ENCODE results near the gene NSD2. TPM values are rescaled to one million over a fixed set of nuclear protein-coding genes. Genes with fewer than 3 reads are reported as not detected.

The NSD2 gene
- total RNA-seq, 4 donors from 2014 or later, result 25.3 to 46.7 (median 27.4) TPM

DNA sequence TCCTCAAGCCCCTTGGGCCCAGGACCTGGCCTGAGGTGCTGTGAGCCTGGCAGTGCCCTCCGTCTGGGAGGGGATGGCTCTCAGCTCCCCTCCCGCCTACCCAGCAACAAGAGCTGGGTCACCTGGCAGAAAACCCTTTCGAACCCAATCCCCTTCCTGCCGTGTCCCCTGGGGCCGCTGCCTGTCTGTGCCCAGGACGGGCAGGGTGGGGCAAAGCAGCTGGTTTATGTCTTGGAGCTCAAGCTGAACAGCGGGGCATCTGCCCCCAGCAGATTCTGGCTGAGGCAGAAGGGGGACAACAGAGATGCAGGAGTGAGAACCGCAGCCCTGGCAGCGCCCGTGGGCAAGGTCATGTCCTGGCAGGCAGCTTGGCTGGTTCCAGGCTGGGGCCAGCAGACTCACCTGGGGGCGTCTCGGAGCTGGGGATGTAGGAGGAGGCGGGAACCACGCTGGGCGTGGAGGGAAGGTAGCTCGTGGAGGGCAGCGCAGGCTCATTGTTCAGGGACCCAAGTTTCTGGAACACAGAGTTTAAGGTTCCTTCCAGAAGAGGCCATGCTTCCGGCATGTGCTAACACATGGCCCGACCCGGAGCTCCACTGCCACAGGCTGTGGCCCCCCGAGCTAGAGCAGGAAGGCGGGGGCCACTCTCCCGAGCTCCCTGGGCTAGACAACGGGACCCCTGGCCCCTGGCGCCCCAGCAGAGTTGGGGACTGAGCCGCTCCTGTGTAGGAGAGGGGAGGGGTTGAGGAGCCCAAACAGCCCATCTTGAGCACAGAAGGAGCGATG, 113.4 kb downstream of the NSD2 start:
- H3K4me3 ChIP-seq, result no peak overlapping the region
- TF ChIP-seq EP300 (IDR thresholded peaks at IDR 0.05) (no peak), POLR2A (IDR thresholded peaks at IDR 0.05) (no peak), POLR2AphosphoS5 (IDR thresholded peaks at IDR 0.05) (no peak)
- TF ChIP-seq, protein P1, sequence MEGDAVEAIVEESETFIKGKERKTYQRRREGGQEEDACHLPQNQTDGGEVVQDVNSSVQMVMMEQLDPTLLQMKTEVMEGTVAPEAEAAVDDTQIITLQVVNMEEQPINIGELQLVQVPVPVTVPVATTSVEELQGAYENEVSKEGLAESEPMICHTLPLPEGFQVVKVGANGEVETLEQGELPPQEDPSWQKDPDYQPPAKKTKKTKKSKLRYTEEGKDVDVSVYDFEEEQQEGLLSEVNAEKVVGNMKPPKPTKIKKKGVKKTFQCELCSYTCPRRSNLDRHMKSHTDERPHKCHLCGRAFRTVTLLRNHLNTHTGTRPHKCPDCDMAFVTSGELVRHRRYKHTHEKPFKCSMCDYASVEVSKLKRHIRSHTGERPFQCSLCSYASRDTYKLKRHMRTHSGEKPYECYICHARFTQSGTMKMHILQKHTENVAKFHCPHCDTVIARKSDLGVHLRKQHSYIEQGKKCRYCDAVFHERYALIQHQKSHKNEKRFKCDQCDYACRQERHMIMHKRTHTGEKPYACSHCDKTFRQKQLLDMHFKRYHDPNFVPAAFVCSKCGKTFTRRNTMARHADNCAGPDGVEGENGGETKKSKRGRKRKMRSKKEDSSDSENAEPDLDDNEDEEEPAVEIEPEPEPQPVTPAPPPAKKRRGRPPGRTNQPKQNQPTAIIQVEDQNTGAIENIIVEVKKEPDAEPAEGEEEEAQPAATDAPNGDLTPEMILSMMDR (IDR thresholded peaks at IDR 0.05), result no peak
- H3K36me3 ChIP-seq, result peaks cover 96% of the 10 kb centered on the region
- H3K27me3 ChIP-seq, result no peaks in the 10 kb centered on the region
- peak in 1 of 2 donors; percentile 78 for DNase-seq (ENCODE audit: low spot score in 2 of 2)
- H3K9me3 ChIP-seq, result no peaks in the 10 kb centered on the region
- 70% methylated on average over 22 of the region's 27 CpGs for WGBS
- no peak overlapping the region for H3K27ac ChIP-seq
- no peaks in the 10 kb centered on the region for H3K4me1 ChIP-seq

DNA sequence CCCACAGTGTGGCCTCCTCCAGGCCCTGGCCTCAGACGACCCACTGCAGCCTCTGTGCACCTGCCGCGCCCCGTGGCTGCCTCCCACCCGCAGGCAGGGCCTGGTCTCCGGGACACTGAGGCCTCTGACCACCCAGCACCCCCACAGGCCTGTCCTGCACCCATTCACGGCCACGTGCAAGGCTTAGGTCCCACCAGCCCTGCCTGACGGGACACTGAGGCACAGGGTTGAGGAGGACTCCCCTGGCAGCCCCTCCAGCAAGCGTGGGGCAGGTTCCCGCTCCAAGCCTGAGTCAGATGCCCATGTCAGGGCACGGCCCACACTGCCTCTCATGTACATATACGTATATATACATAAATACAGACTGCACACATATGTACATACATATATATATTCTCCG, 114.1 kb downstream of the NSD2 start:
- Histone ChIP-seq H3K27ac (no peak overlapping the region), H3K4me3 (no peak overlapping the region), H3K36me3 (peaks cover 96% of the 10 kb centered on the region), H3K9me3 (no peaks in the 10 kb centered on the region), H3K4me1 (no peaks in the 10 kb centered on the region), H3K27me3 (no peaks in the 10 kb centered on the region)
- peak in 1 of 2 donors; percentile 67 for DNase-seq (ENCODE audit: low spot score in 2 of 2)
- TF ChIP-seq POLR2AphosphoS5 (IDR thresholded peaks at IDR 0.05), result no peak
- TF ChIP-seq, protein P1 (IDR thresholded peaks at IDR 0.05), result no peak
- 89% methylated on average over 6 of the region's 14 CpGs for WGBS

DNA sequence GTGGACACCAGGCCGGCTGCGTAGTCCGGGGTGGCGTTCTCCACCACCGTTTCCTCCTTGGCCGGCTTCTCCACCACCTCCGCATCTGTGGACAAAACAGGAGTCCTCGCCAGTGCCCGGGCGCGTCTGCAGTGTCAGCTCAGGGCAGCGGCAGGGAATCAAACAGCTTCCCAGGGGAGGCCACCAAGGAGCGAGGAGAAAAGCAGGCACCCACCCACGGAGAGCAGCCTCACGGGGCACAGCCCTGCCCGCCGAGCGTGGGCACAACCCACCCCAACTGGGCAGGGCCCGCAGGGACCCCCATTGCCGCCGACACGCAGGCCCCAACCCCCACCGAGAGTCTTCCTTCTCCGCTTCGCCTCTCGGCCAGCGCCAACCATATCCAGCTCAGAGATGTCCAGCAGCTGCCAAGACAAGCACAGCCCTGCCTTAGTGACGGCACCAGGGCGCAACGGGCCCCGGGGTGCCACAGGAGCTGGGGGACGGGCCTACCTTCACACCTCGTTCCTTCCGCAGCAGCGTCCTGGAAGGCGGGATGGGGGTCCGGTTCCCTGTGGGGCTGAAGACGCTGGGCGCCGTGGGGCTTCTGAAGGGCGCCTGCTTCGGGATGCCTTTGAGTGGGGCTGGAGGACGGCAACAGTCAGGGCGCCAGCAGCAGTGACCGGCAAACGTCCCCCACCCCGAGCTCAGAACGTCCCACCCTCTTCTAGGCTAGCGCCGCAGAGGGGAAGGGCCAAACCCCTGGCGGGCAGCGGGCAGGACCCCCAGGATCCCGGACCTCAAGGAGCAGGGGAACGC, 114.8 kb downstream of the NSD2 start:
- TF ChIP-seq, protein P1 (IDR thresholded peaks at IDR 0.05), result no peak
- TF ChIP-seq POLR2AphosphoS5 (IDR thresholded peaks at IDR 0.05) (no peak), EP300 (IDR thresholded peaks at IDR 0.05) (no peak), POLR2A (IDR thresholded peaks at IDR 0.05) (no peak)
- Histone ChIP-seq H3K4me1 (no peaks in the 10 kb centered on the region), H3K27ac (no peak overlapping the region), H3K27me3 (no peaks in the 10 kb centered on the region), H3K9me3 (no peaks in the 10 kb centered on the region), H3K4me3 (no peak overlapping the region), H3K36me3 (peaks cover 96% of the 10 kb centered on the region)
- 94% methylated on average over 48 of the region's 54 CpGs for WGBS
- DNase-seq (ENCODE audit: low spot score in 2 of 2), result peak in 1 of 2 donors; percentile 78

DNA sequence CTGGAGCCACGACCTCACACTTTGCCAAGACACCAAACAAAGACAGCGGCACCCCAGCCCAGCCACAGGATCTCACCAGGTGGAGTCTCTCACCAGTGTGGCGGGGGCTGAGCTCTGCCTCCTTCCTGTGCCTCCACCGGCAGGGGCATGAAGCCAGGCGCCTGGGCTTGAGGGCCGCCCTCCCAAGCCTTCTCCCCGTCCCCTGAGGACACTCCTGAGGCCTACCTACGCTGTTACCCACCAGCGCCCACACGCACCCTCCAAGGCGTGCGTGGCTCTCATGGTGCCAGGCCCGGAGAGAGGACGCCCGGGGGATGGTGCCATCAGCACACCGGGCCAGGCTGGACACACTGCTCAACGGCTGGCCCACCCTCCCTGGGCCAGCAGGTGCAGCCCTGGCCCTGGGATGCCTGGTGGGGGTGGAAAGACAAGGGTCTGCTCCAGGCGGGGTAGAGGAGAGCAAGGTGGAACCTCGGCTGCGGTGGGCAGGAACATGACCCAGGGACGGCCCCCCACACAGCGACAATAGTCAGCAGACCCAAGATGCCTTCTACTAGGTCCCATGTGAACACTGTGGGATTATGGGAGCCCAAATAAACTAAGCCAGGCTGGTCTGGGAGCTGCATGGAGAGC, 115.5 kb downstream of the NSD2 start:
- 89% methylated on average over 15 of the region's 22 CpGs for WGBS
- H3K9me3 ChIP-seq, result no peaks in the 10 kb centered on the region
- peaks cover 89% of the 10 kb centered on the region for H3K36me3 ChIP-seq
- peak in 1 of 2 donors; percentile 48 for DNase-seq (ENCODE audit: low spot score in 2 of 2)
- no peaks in the 10 kb centered on the region for H3K4me1 ChIP-seq
- no peaks in the 10 kb centered on the region for H3K27me3 ChIP-seq
- no peak for TF ChIP-seq POLR2A (IDR thresholded peaks at IDR 0.05)
- TF ChIP-seq, protein P1 (IDR thresholded peaks at IDR 0.05), result no peak
- TF ChIP-seq EP300 (IDR thresholded peaks at IDR 0.05), result no peak
- no peak for TF ChIP-seq POLR2AphosphoS5 (IDR thresholded peaks at IDR 0.05)
- H3K4me3 ChIP-seq, result no peak overlapping the region
- no peak overlapping the region for H3K27ac ChIP-seq

DNA sequence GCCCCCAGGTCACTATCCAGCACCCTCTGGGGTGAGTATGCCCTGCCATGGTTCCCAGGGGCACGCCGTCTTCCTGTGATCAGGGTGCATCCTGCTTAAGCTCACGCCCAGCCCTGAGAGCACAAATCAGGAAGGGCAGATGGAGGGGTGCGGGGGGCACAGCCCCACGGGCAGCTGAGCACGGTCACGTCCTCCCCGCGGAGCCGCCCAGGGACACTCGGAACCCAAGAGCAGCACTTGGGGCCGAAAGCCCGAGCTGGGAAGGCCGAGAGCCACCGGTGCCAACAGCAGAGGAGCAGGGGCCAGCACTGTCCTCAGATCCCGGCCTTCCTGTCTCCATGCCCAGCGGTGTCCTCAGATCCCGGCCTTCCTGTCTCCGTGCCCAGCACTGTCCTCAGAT, 116.1 kb downstream of the NSD2 start:
- H3K4me1 ChIP-seq, result peaks cover 6% of the 10 kb centered on the region
- H3K27ac ChIP-seq, result no peak overlapping the region
- DNase-seq (ENCODE audit: low spot score in 2 of 2), result no peak
- WGBS, result 97% methylated on average over 15 of the region's 19 CpGs
- no peaks in the 10 kb centered on the region for H3K27me3 ChIP-seq
- H3K36me3 ChIP-seq, result peaks cover 87% of the 10 kb centered on the region
- TF ChIP-seq POLR2A (IDR thresholded peaks at IDR 0.05), result no peak
- TF ChIP-seq EP300 (IDR thresholded peaks at IDR 0.05), result no peak
- no peak for TF ChIP-seq POLR2AphosphoS5 (IDR thresholded peaks at IDR 0.05)
- TF ChIP-seq, protein P1 (IDR thresholded peaks at IDR 0.05), result no peak
- no peak overlapping the region for H3K4me3 ChIP-seq
- no peaks in the 10 kb centered on the region for H3K9me3 ChIP-seq

Measured in suprapubic skin (tissue), 4 donors.